A673 (cell line): ENCODE measurements around the gene CYP2D6. TPM values are rescaled to one million over a fixed set of nuclear protein-coding genes. Genes with fewer than 3 reads are reported as not detected.
"Not testable (repeated sequence)": the region's sequence is repeated elsewhere in the genome, so short reads cannot be mapped to it uniquely, and the experiment has no call there.

ENCODE experiments used
- BruUV-seq: library from RNA; stranded (reverse); fragments of 400-500 nt; replicated peaks from 2 replicates; lab custom pipeline; 2021; lab: Mats Ljungman, UMichigan
- CTCF ChIA-PET: fragments of 300-600 bp; sonication (Branson Sonifier 250); formaldehyde crosslinking; loops from one replicate; lab custom pipeline; 2022; ENCODE audit warnings: antibody characterized with exemption; lab: Charles Lee
- POLR2A ChIA-PET: fragments of 300-600 bp; sonication (Branson Sonifier 250); formaldehyde crosslinking; loops from one replicate; lab custom pipeline; 2022; ENCODE audit warnings: antibody characterized with exemption; ENCODE audit not compliant: low non-redundant PET; lab: Charles Lee
- DNase-seq: peaks from one replicate; pipeline ENCODE4 v3.0.0-alpha.2; 2015; ENCODE audit warnings: low spot score
- H3K27ac ChIP-seq: fragments of 200-600 bp; sonication (generic); 2 replicates; pipeline ENCODE4 v1.5.1; 2016; ENCODE audit warnings: mixed run types, low read depth, mild to moderate bottlenecking, mixed read lengths, antibody characterized with exemption, low read length; ENCODE audit not compliant: poor library complexity, severe bottlenecking
- H3K27me3 ChIP-seq: fragments of 200-600 bp; sonication (generic); replicated peaks from 2 replicates; pipeline ENCODE4 v1.6.1; 2017; ENCODE audit warnings: mixed run types, low read depth, mild to moderate bottlenecking, mixed read lengths, antibody characterized with exemption, low read length; ENCODE audit not compliant: insufficient read depth, poor library complexity
- H3K36me3 ChIP-seq: fragments of 200-600 bp; sonication (generic); 2 replicates; pipeline ENCODE4 v1.6.1; 2016; ENCODE audit warnings: mixed run types, mild to moderate bottlenecking, mixed read lengths, antibody characterized with exemption, low read length; ENCODE audit not compliant: insufficient read depth, poor library complexity, severe bottlenecking
- H3K4me1 ChIP-seq: fragments of 200-600 bp; sonication (generic); 2 replicates; pipeline ENCODE4 v1.6.1; 2017; ENCODE audit warnings: mixed run types, mild to moderate bottlenecking, mixed read lengths, antibody characterized with exemption, low read length; ENCODE audit not compliant: insufficient read depth, poor library complexity, severe bottlenecking
- H3K4me3 ChIP-seq: fragments of 200-600 bp; sonication (generic); 2 replicates; pipeline ENCODE4 v1.5.1; 2016; ENCODE audit warnings: low read depth, mixed run types, mild to moderate bottlenecking, mixed read lengths, low read length; ENCODE audit not compliant: poor library complexity, severe bottlenecking
- H3K9me3 ChIP-seq: fragments of 200-600 bp; sonication (generic); 2 replicates; pipeline ENCODE4 v1.6.1; 2016; ENCODE audit warnings: mixed run types, low read depth, mild to moderate bottlenecking, mixed read lengths, antibody characterized with exemption, low read length; ENCODE audit not compliant: poor library complexity, severe bottlenecking
- EZH2 ChIP-seq: fragments of 200-600 bp; sonication (generic); IDR thresholded peaks from 2 replicates; pipeline ENCODE4 v1.6.1; 2017; ENCODE audit warnings: borderline replicate concordance, low read depth, mild to moderate bottlenecking, mixed read lengths, antibody characterized with exemption, low read length; ENCODE audit not compliant: poor library complexity, severe bottlenecking
- intact Hi-C: fragments of 100-400 bp; cut with micrococcal nuclease; formaldehyde crosslinking; loops from one replicate; pipeline ENCODE4 v1.10.0; 2022; ENCODE audit not compliant: unreplicated experiment
- total RNA-seq: library from RNA; stranded (reverse); gene quantifications from 2 replicates; pipeline ENCODE4 v1.2.3, GENCODE V29; 2021
- TF ChIP-seq, protein P1 (sequence below): fragments of 300-800, 200-600 bp; sonication (generic); conservative IDR thresholded peaks from 2 replicates; pipeline ENCODE4 v1.5.1; 2017; ENCODE audit warnings: low read depth, mild to moderate bottlenecking, antibody characterized with exemption, low read length, moderate library complexity, mixed read lengths

Gene CYP2D6
- total RNA-seq, 1 experiment from 2014 or later: 2.4 TPM

DNA sequence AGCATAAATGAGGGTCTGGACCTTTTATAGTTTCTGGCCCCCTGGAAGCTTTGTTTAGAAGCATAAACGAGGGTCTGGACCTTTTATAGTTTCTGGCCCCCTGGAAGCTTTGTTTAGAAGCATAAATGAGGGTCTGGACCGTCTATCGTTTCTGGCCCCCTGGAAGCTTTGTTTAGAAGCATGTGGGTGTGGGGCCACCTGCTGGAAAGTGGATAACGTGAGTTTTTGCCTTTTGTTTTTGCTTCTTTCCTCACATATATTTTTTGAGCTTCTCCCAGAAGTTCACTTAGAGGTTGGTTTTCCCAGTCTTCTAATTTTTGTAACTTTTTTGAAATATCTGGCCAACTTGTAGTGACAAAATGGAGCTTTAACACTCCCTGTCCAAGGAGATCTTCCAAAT, 17.8 kb downstream of the CYP2D6 start:
- H3K4me3 ChIP-seq, H3K4me1 ChIP-seq, BruUV-seq, H3K27ac ChIP-seq, H3K36me3 ChIP-seq, POLR2A ChIA-PET, H3K27me3 ChIP-seq, H3K9me3 ChIP-seq: not testable (repeated sequence)
- intact Hi-C loops: loop anchor here (2.0 to 5.0 kb wide), 2 partner anchors 146 to 290 kb away; no protein-coding TSS in a partner anchor
- TF ChIP-seq, protein P1, sequence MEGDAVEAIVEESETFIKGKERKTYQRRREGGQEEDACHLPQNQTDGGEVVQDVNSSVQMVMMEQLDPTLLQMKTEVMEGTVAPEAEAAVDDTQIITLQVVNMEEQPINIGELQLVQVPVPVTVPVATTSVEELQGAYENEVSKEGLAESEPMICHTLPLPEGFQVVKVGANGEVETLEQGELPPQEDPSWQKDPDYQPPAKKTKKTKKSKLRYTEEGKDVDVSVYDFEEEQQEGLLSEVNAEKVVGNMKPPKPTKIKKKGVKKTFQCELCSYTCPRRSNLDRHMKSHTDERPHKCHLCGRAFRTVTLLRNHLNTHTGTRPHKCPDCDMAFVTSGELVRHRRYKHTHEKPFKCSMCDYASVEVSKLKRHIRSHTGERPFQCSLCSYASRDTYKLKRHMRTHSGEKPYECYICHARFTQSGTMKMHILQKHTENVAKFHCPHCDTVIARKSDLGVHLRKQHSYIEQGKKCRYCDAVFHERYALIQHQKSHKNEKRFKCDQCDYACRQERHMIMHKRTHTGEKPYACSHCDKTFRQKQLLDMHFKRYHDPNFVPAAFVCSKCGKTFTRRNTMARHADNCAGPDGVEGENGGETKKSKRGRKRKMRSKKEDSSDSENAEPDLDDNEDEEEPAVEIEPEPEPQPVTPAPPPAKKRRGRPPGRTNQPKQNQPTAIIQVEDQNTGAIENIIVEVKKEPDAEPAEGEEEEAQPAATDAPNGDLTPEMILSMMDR: peak; percentile 40
- CTCF ChIA-PET: interaction anchor here (0.5 to 1.5 kb wide), 6 partner anchors 22 to 445 kb away, joined by 3 to 10 read pairs (median 6); partner anchors contain the start of gene NDUFA6
- DNase-seq: peak; percentile 64

DNA sequence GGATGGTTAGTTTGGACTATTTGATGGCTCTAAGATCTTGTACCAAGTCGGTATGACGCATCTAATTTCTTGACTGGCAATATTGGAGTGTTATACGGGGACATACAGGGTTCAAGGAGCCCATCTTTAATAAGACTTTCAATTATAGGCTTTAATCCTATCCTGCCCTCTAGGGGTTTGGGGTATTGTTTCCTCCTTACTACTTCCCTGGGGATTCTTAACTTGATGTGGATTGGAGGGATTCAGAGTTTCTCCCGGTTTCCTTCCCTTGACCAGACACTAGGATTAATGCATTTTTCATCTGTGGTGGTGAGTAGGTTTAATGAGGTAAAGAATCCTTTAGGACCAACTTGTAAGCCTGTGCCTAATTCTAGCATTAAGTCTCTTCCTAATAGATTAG, 18.8 kb downstream of the CYP2D6 start:
- peak; percentile 43 for DNase-seq
- Histone ChIP-seq H3K27me3 (no peaks in the 10 kb centered on the region), H3K27ac (no peak overlapping the region), H3K36me3 (no peaks in the 10 kb centered on the region), H3K4me1 (peaks cover 9% of the 10 kb centered on the region), H3K9me3 (peaks cover 9% of the 10 kb centered on the region), H3K4me3 (no peak overlapping the region)
- no peak for TF ChIP-seq EZH2
- TF ChIP-seq, protein P1: 0 out of 2 replicates have a peak, but pooled peaks have one; percentile 17
- POLR2A ChIA-PET: no interaction called here
- intact Hi-C loops: loop anchor here (2.0 to 5.0 kb wide), 2 partner anchors 145 to 289 kb away; no protein-coding TSS in a partner anchor
- CTCF ChIA-PET: interaction anchor here (1.5 kb wide), 1 partner anchor 415 kb away, joined by 7 read pairs; no protein-coding TSS in a partner anchor
- no TSS peak for BruUV-seq

DNA sequence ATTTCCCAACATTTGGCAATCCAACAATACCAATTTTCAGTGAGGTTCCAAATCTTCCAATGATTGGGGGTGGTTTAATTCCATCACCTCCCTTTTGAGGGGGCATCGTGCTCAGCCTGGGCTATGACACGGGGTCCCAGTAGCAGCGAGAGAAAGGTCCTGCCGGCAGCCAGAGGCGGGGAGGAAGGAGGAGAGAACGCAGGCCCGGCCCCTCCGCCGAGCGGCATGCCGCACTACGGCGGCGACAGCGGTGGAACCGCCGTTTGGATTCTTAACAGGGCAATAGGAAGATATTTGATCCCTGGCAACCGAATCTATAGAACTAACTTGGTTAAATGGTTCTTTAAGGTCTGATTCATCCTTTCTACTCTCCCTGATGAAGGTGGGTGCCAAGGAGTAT, 21.8 kb downstream of the CYP2D6 start:
- H3K36me3 ChIP-seq: no peaks in the 10 kb centered on the region
- peaks cover 16% of the 10 kb centered on the region for H3K9me3 ChIP-seq
- CTCF ChIA-PET: interaction anchor here (0.6 kb wide), 1 partner anchor 179 kb away, joined by 7 read pairs; no protein-coding TSS in a partner anchor
- TF ChIP-seq, protein P1: no peak
- TF ChIP-seq EZH2: no peak
- no peak overlapping the region for H3K4me3 ChIP-seq
- H3K27me3 ChIP-seq: no peaks in the 10 kb centered on the region
- intact Hi-C loops: no loop called here
- H3K27ac ChIP-seq: no peak overlapping the region
- no TSS peak for BruUV-seq
- no peak for DNase-seq
- POLR2A ChIA-PET: no interaction called here
- peaks cover 9% of the 10 kb centered on the region for H3K4me1 ChIP-seq

DNA sequence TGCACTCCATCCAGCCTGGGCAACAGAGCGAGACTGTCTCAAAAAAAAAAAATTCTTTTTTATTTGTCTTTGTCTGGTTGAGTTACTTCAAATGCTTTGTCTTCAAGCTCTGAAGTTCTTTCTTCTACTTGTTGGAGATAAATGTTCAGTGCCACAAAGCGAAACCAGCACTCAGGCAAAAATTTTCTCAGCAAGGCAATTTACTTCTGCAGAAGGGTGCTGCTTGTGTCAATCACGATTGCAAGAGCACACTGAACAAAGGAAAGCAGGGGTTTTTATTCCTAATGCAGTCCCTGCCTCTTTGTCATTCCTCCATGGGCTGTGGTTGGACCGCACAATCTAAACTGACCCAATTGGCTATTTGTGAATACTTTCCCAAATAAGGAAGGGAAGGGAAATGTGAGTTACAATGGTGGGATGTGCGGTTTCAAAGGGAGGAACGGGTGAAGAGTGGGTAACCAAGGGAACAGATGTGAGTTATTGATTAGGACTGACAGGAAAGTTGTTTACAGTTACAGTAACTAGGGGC, 26.2 kb downstream of the CYP2D6 start:
- H3K27me3 ChIP-seq, H3K36me3 ChIP-seq, H3K4me3 ChIP-seq, BruUV-seq, CTCF ChIA-PET, DNase-seq, H3K4me1 ChIP-seq, H3K27ac ChIP-seq, POLR2A ChIA-PET, intact Hi-C loops: not testable (repeated sequence)
- H3K9me3 ChIP-seq: peaks cover 31% of the 10 kb centered on the region
